Stimulated activated CD4-positive, alpha-beta T cell treated with anti-CD3 and anti-CD28 coated beads, Interleukin-2, amount 100 ng/mL, for 24 hours (primary cell): ENCODE data around the gene ZXDC.

Source experiments
- DNase-seq, 2 donors: peaks; one replicate each; pipeline ENCODE4 v3.0.0-alpha.2; 2020

ZXDC gene

DNA sequence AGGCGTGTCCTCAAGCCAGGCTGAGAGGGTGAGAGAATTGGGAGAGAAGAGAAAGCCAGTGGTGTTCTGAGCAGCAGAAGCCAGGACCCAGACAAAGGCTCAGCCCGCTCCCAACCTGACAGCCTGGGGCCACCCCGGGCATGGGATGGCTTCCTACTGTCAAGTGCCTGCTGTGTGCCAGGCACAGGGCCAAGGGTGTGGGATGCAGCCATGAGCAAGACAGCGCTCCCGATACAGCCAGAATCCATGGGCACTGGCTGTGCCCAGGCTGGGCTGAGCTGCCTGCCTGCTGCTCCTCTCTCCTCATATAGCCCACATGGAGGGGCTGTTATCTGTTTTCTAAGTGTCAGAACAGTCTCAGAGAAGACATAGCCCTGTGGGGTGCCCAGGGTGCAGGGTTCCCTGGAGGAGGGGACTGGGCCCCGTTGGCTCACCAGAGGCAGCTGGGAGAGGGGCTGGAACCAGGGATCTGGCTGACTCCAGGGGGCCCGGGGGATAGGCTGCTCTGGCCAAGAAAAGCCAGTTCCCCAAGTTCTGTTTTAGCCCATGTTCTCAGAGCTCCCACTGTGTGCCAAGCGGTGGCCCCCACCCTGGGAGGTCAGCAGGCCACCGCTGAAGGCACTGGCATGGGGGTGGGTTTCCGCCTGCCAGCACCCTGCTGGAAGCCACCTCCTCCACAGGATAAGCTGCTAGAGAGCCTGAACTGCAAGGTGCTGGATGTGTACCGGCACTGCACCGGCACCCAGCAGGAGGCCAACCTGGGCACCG, 42.0 kb downstream of the ZXDC start:
- no peak for DNase-seq

DNA sequence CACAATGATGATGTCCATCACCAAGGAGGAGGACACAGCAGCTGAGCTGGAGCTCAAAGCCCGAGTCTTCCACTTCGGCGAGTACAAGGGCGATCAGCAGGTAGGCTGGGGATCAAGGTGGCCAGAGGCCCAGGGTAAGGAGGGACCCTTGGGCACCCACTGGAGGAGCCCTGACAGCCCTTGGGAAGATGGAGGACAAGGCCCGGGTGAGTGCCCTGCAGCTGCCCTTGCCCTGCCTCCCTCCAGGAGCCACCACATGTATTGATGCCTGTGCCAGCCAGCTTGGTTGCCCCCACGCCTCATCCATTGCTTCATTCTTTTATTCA, 42.6 kb downstream of the ZXDC start:
- DNase-seq, result no peak

DNA sequence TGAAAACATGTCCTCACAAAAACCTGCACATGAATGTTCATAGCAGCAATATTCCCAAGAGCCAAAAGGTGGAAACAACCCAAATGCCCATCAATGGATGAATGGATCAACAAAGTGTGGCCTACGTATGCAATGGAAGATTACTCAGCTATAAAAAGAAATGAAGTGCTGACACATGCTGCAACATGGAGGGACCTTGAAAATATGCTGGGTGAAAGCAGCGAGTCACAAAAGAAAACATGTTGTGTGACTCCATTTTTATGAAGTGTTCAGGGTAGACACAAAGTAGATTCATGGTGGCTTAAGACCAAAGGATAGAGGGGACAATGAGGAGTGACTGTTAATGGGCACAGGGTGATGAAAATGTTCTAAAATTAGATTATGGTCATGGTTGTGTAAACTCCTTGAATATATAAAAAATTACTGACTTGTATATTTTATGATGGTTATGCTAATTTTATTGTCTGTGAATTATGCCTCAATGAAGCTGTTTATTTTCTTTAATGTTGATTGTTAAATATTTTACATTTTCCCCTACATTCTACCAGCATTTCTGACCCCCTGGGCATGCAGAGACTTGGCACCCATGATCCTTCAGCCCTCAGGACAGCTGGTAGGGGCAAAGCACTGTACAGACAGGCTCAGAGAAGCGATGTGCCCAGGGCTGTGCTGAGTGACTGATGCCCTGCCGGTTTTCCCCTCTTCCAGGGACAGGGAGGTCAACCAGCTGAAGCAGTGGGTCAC, 43.2 kb downstream of the ZXDC start:
- no peak for DNase-seq

DNA sequence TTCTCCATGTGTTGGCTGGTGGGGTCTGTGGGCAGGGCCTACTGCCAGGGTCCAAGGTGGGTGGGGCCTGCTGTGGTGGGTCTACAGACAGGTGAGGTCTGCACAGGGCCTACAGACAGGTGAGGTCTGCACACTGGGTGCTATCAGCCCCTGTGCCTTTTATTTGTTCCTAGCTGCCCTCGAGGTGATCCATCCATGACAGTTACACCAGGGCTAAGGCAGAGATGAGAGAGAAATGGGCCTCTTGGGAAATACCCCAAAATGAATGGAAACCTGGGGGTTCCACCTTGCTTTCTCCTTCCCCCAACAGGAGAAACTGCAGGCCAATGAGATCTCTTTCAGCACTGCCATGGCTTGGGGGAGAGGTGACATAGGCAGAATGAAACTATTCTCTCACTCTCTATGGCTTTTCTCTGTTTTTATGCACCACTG, 44.6 kb downstream of the ZXDC start:
- DNase-seq, result no peak

DNA sequence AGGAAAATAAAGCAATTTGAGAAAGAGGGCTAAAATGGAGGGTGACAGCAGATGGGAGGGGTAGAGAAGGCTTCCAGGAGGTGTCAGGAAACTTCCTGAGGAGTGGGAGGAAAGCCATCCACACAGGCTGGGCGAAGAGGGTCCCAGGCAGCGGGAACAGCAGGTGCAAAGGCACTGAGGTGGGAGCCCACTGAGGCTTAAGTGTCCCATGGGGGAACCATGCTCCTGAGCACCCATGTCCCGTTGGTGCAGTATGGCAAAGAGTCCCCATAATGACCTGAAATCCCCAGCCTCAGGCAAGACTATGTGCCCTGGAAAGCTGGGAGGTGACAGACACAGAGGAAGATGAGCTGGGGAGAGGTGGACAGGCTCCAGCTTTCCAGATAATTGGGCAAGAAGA, 50.9 kb downstream of the ZXDC start:
- no peak for DNase-seq

DNA sequence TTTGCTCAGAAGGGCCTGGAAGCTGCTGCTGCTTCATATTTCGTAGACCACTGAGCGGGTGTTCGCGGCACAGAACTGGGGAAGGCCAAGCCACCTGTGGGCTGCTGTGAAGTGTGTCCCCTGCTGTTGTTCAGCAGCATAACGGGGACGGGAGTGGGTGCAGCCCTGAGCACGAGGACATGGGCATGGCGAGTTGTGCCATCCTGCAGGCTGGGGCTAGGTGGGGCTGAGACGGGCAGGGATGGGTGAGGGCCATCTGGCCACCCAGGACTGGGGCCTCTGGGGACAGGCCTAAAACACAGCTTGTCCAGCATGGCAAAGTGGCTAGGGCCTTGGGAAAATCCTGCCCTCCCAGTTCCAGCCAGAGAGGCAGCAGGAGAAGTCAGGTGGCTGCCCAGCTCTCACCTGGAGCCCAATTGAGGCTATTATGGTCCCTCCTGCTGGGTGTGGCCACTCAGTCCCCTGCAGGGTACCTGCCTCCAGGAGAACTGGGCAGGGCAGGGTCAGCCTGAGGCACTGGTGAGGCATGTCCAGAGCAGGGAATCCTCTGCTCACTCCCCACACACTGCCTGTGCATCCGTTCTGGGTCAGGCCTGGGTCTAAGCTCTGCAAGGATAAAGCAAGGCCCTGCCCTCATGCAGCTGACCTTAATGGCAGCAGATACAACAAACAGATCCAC, 51.5 kb downstream of the ZXDC start:
- DNase-seq, result no peak

DNA sequence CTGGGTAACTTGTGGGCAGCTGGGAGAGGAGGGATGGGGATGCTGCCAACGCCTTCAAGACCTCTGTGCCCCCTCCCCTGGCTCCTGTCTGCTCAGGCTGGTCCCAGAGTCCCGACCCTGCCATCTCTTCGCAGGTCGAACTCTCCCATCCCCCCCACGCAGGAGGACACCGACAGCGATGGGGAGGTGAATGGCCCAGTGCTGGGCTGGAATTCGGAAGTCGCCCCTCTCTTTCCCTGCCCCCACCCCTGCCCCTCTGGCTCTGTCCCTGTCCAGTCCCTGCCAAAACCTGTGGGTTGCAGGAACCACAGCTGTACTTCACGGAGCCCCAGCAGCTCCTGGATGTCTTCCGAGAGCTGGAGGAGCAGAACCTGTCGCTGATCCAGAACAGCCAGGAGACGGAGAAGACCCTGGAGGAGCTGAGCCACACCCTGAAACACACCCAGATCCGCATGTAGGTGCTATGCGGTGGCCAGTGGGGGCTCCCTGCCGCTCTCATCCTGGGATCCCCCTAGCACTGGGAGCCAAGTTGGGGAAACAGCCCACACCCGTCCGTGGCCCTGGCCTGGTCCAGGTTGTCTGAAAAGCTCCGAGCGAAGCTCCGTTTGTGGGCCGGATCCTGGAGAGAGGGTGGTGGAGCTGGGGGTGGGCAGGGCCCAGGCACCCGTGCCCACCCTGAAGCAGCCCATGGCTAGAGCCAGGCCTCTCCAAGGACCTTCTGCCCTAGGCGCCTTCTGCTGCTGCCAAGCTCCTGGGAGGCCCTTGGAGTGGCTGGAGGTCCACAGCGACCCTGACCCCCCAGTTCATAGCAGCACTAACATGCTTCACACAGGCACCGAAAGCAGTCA, 52.3 kb downstream of the ZXDC start:
- no peak for DNase-seq

DNA sequence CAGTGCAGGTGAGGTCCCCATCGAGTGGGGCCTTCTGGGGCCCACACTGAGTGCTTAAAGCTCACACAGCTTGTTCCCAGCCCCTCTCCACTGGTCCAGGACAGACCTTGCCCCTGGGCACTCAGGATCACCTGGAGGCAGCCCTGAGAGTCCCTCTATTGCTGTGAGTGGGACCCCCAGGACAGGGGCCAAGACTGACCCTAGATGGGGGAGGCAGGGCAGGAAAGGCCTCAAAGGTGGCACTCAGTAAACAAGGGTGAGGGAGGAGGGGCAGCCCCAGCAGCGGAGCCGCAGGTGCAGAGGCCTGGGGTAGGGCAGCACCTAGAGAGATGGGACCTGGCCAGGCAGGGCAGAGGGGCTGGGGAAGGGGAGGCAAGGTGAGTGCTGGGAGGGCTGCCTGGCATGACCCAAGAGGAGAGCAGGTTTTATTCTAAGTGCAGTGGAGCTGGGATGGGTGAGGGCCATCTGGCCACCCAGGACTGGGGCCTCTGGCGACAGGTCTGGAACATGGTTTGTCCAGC, 53.1 kb downstream of the ZXDC start:
- no peak for DNase-seq

DNA sequence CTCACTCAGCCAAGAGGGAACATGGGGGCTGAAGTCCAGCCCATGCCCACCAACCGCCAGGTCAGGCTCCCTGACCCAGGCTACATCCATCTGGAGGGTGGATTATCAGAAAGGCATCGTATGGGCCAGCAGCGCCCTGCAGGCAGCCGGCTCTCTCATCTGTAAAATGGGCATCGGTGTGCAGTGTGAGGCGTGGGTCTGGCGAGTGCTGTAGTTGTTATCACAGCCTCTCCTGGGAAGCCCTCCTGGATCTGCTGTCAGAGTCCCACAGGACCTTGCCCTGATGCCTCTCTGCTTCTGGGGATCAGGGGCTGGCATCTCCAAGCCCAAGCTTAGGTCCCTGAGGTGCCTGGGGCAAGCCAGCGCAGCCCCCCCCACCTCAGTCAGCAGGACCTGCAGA, 53.6 kb downstream of the ZXDC start:
- DNase-seq, result no peak

DNA sequence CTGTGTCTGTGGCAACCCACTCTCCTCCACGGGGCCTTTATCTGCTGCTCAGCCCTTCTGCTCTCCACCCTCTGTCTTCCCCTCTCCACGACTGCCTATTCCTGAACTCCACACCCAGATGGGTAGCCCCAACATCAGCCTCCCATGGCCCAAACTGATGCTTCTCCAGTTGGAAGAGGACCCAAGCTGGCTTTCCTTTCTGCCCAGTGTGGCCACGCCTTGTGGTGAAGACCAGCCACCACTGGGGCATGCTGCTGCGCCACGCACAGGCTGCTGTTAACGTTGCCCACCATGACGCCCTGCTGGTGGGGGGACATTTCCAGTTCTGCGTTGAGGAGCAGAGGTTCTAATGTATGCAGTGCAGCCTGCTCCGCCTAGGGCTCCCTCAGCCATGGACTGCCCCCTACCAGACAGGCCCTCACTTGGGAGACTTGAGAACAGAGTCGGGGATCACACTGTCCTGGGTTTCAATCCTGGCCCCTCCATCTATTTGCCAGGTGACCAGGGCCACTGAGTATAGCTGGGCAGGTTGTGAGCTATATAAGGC, 54.0 kb downstream of the ZXDC start:
- DNase-seq, result no peak

DNA sequence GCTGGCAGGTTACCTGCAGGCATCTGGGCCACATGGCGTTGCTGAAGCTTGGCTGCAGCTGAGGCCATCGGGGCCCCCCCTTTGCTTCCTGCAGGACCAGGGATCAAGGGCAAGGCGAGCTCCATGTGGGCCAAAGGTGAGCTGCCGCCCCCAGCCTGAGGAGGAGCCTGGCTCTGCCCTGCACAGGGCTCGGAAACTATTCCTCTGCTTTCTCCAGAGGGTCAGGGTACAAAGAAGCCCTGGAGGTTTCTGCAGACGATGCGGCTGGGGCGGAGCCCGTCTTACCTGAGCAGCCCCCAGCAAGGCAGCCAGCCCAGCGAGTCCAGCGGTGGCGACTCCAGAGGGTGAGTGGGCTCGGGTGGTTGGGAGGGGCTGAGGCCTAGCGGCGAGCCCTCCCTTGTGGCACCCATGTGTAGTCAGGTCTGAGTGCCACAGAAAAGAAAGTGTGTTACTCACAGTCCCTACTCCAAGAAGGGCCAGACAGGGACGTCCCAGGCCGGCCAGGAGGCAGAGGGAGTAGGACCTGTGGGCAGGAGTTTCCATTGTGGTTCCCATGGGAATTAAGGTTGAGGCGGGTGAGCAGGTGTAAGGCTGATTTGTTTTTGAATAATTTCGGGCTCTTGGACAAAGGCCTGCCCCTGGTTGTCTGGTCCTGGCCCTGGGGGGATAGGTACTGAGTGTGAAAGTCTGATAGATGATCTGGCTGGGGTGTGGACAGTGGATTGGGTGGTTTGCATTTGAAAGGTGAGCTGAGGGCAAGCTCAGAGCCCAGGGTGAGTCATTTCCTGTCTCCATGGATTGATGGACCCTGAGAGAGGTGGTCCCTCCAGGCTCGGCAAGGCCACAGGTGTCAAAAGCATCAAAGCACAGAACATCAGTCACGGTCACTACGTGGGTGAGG, 55.6 kb downstream of the ZXDC start:
- DNase-seq, result no peak

DNA sequence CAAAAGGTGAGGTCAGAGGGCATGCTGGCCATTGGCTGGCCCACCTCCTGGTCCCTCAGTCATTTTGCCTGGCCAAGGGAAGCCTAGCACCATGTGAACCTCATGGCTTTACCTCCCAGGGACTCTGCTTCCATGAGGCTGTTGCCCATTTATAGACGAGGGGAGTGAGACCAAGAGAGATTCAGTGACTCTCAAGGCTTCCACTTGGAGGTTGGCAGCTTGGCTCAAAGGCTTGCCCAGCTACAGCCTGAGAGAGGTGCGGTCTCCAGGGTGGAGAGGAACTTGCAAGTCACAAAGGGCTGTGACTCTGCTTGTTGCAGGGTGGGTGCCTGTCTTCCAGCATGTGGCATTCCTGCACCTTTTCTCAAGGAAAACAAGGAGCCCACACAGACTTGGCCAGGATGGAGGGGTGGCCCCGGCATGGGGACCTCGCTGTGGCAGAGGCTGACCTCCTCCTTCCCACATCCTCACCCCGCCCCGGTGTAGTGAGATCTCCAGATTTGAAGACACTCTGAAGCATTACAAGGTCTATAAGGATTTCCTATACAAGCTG, 56.5 kb downstream of the ZXDC start:
- no peak for DNase-seq

DNA sequence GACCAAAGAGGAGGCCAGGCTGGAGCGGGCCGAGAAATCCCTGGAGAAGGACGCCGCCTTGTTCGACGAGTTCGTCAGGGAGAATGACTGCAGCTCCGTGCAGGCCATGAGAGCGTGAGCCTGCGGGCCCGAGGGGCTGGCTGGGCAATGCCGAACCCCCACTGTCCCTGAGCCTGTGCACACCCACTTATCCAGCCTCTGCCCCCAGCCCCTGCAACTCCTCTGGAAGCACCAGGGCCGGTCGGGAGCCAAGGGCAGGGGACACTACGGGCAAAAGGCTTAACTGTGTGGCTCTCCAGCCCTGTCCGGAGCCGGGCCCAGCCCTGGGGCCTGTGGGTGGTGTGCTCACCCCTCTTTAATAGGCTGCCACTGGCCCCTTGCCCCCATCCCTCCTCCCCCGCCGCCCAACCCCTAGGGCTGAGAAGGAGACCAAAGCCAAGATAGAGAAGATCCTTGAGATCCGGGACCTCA, 57.0 kb downstream of the ZXDC start:
- DNase-seq, result no peak

DNA sequence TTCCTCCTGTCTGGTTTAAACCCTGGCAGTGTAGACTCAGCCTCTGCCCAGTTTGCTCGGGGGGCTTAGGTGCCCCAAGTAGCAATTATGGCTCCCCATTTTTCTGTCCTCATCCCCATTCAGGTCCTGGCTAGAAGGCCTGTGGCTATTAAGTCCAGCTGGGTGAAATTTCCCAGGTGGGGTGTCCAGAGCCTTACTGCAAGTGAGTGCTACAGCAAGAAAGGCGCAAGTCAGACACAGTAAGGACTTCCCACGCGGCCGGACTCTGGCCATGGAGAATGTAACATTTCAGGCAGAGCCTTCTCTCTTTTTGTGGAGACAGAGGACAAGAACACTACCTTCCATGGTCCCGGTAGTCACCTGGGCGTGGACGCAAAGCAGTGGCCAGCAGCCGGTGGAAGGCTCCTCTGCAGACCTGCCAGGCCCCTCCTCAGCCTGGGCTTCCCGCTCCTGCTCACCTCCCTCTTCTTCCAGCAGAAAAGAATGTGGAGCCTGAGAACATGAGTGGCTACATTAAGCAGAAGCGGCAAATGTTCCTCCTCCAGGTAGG, 57.6 kb downstream of the ZXDC start:
- no peak for DNase-seq

DNA sequence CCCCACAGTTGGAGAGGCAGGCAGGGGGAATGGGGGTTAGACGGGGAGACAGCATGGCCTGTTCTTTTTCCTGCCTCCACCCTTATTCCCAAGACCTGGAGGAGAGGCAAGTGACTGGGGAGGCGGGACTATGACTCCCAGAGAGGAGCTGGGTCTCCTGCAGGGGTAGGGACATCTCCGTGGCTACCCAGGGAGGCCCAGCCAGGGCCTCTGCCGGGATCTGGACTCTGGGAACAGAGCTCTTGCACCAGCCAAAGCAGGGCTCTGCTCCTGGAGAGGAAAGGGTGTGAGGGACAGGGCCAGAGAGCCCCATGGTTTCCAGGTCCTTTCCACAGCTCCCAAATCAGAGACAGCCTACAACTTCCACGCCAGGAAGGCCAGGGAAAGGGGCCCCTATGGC, 58.2 kb downstream of the ZXDC start:
- DNase-seq, result no peak

DNA sequence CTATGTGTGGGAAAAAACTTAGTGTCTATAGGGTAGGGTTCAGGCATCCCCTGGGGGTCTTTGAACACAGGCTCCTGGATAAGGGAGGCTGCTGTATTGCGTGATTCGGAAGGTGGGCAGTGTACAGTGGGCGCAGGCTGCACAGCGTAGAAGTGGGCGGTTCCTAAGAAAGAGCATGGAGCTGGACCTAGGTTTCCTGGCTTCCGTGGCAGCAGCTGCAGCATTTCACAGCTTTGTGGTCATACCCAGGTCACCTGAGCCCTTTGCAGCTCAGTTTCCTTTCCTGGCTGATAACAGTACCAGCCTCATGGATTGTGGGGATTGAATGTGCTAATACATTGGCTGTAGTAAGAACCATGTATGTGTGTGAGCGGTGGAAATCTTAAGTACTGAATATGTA, 58.7 kb downstream of the ZXDC start:
- no peak for DNase-seq

DNA sequence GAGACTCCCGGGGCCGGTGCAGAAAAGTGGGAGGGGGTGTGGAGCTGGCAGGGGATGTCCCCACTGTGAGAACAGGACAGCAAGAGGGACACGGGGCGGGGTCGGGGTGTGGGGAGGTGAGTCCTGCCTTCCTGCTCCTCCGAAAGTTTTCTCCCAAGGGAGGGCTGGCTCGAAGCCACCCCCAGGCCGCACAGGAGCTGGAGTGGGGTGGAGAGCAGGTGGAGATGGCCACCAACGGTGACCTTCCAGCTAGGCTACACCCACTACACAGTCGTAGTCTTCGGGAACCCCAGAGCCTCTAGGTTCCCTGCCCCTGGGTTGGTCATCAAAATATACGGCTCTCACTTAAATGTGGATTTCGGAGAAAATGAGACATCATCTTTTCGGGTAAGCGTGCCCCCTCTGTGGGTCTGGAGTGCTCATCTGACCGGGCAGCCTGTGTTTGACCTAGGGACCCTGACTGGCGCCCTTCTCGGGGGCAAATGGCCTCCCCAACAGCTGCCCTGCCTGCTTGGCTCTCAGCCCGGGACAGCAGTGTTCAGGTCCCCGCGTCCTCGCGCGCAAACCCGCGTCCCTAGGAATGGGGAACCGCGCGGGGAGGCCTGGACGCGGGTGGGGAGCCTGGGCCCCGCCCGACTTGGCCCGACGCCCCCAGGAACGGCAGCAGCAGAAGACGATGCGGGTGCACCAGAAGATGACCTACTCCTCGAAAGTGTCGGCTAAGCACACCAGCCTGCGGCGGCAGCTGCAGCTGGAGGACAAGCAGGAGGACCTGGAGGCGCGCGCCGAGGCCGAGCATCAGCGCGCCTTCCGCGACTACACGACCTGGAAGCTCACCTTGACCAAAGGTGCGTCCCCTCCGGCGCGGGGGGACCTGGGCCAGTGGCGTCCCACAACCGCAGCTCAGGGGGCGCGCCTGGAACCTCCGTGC, 59.8 kb downstream of the ZXDC start:
- no peak for DNase-seq

DNA sequence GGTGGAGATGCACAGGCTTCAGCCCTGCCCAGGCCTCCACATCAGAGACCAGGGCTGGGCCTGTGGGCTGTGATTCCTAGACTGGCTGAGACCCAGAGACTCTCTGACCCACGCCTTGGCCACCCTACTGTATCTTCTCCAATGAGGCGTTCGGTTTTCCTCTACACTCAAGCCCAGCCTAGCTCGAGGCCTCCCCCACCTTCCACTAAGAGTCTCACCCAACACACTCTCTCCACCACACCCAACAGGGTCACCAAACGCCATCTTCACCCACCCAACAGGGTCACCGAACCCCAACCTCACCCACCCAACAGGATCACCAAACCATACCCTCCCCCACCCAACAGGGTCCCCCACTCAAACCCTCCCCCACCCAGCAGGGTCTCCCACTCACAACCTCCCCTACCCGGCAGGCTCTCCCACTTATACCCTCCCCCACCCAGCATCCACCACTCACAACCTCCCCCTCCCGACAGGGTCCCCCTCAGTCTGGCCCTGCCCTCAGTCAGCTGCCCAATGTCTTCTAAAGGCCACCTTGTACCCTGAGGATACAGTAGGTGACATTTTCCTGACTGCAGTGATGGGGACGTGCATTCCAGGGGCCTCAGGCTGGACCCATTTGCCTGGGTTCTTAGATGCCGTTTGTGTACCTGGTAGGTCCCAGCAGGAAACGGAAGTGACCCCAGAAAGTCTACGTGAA, 60.6 kb downstream of the ZXDC start:
- DNase-seq, result no peak

DNA sequence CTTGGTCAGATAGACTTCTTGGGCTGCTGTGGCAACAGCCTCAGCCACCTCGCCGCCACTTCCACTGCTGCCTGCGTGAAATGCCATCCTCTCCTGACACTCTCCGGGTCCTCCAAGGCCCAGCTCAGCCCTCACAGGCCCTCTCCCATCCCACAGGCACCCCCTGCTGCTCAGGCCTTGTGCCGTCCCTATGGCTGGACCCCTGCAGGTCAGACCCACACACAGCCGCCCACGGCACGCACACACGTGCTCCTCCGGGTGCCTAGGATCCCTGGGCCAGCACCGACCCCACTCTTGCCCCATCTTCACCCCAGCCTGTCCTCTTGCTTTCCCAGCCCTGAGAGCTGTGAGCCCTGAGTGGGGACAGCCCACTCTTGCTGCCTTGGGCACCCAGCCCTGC, 61.3 kb downstream of the ZXDC start:
- DNase-seq, result no peak
